NB4 (cell line): ENCODE data around the gene MMADHC.

Experiments
- POLR2A ChIP-seq: IDR thresholded peaks from 2 replicates; pipeline ENCODE4 v1.6.1; 2011; ENCODE audit warnings: mild to moderate bottlenecking; ENCODE audit not compliant: insufficient read length; ENCODE audit errors: extremely low read depth
- TF ChIP-seq, protein P1 (sequence below): IDR thresholded peaks from one replicate; pipeline ENCODE4 v1.5.1; 2012; ENCODE audit warnings: low read depth, low read length
- TF ChIP-seq, protein P2 (sequence below): IDR thresholded peaks from 2 replicates; pipeline ENCODE4 v1.6.1; 2011; ENCODE audit warnings: low read depth, low read length

DNA sequence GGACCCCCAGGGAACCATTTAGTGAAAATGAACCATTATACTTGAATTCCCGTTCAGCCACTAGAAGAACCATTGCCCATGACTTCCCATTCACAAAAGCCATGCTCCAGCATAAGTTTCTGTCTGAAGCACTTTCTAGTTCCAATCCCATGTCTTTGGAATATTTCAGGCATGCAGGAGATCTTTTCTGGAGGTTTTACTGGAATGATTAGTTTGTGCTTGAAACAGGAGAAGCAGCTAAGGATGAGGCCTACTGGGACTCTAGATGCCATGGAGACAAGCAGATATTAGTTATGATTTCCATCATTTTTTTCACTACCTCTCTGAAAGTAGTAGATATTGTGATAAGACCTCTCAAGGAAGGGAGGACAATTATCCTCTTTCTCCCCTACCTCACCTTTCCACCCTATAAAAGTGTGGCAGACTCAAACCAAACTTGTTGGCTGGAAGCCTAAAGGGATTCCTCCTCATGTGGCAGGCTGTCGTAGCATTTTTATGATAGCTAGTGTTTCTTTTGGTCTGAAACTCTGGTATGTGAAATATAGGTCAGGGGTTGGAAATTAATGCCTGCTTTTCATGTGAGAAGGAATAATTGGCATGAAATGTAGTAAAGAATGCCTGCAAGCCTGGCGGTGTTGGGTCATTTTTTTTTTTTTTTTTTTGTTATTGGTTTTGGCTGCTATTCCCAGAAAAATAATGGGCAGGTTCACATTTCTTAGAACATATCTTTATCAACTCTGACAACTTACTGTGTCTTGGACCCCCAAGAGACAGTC lies 29.3 kb upstream of the MMADHC start:
- TF ChIP-seq, protein P1, sequence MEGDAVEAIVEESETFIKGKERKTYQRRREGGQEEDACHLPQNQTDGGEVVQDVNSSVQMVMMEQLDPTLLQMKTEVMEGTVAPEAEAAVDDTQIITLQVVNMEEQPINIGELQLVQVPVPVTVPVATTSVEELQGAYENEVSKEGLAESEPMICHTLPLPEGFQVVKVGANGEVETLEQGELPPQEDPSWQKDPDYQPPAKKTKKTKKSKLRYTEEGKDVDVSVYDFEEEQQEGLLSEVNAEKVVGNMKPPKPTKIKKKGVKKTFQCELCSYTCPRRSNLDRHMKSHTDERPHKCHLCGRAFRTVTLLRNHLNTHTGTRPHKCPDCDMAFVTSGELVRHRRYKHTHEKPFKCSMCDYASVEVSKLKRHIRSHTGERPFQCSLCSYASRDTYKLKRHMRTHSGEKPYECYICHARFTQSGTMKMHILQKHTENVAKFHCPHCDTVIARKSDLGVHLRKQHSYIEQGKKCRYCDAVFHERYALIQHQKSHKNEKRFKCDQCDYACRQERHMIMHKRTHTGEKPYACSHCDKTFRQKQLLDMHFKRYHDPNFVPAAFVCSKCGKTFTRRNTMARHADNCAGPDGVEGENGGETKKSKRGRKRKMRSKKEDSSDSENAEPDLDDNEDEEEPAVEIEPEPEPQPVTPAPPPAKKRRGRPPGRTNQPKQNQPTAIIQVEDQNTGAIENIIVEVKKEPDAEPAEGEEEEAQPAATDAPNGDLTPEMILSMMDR, result no peak
- no peak for TF ChIP-seq POLR2A
- TF ChIP-seq, protein P2, sequence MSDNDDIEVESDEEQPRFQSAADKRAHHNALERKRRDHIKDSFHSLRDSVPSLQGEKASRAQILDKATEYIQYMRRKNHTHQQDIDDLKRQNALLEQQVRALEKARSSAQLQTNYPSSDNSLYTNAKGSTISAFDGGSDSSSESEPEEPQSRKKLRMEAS, result no peak
